Epithelial cell of proximal tubule (primary cell): ENCODE data around the gene NUDT19. TPM values are rescaled to one million over a fixed set of nuclear protein-coding genes. Genes with fewer than 3 reads are reported as not detected.

Source experiments
- DNase-seq: peaks from one replicate; pipeline ENCODE4 v3.0.0-alpha.2; 2011; ENCODE audit warnings: low read depth
- H3K4me3 ChIP-seq: 2 replicates; pipeline ENCODE4 v1.5.1; 2011; ENCODE audit warnings: low read depth, mild to moderate bottlenecking, low read length
- total RNA-seq: library from RNA; depleted of rRNA; stranded (reverse); fragments of >200 nt; gene quantifications from 2 replicates; pipeline ENCODE4 v1.2.3, GENCODE V29; 2015
- TF ChIP-seq, protein P1 (sequence below): conservative IDR thresholded peaks from 2 replicates; pipeline ENCODE4 v1.5.1; 2012; ENCODE audit warnings: low read depth, mild to moderate bottlenecking, low read length

Gene NUDT19
- total RNA-seq, 1 donor from 2014 or later: 7.7 TPM

- H3K4me3 ChIP-seq: no peak overlapping the region
- TF ChIP-seq, protein P1, sequence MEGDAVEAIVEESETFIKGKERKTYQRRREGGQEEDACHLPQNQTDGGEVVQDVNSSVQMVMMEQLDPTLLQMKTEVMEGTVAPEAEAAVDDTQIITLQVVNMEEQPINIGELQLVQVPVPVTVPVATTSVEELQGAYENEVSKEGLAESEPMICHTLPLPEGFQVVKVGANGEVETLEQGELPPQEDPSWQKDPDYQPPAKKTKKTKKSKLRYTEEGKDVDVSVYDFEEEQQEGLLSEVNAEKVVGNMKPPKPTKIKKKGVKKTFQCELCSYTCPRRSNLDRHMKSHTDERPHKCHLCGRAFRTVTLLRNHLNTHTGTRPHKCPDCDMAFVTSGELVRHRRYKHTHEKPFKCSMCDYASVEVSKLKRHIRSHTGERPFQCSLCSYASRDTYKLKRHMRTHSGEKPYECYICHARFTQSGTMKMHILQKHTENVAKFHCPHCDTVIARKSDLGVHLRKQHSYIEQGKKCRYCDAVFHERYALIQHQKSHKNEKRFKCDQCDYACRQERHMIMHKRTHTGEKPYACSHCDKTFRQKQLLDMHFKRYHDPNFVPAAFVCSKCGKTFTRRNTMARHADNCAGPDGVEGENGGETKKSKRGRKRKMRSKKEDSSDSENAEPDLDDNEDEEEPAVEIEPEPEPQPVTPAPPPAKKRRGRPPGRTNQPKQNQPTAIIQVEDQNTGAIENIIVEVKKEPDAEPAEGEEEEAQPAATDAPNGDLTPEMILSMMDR: no peak
These were observed 59.4 kb downstream of the NUDT19 start for GRCh38 chr19:32751066-32751465.

GRCh38 chr19:32757189-32757588 lies 65.6 kb downstream of the NUDT19 start:
- DNase-seq: no peak
- TF ChIP-seq, protein P1: no peak
- H3K4me3 ChIP-seq: no peak overlapping the region

More at GRCh38 chr19:32751066-32751465, 59.4 kb downstream of the NUDT19 start:
- no peak for DNase-seq

Other genes starting within 250 kb of the NUDT19 start
- 298 and 315 TPM in 2 replicates for gene PDCD5, start 110.6 kb upstream of the NUDT19 start, total RNA-seq
- gene ANKRD27, start 16.6 kb upstream of the NUDT19 start, total RNA-seq: 18.2 and 24.0 TPM in 2 replicates
- 0.12 TPM in 1 of 2 replicates, not detected in the other for gene RGS9BP, start 16.0 kb upstream of the NUDT19 start, total RNA-seq
- 0.29 TPM in 1 of 2 replicates, not detected in the other for gene TDRD12, start 27.9 kb downstream of the NUDT19 start, total RNA-seq
- gene SLC7A9, start 177.9 kb downstream of the NUDT19 start, total RNA-seq: 0.72 TPM in 1 of 2 replicates, not detected in the other